SH-SY5Y (cell line): ENCODE measurements around the gene PREP.

Experiments used
- GATA2 ChIP-seq: IDR thresholded peaks from 2 replicates; pipeline ENCODE4 v1.6.1; 2011; ENCODE audit warnings: mild to moderate bottlenecking, low read depth, low read length
- GATA3 ChIP-seq: IDR thresholded peaks from 2 replicates; pipeline ENCODE4 v1.6.1; 2011; ENCODE audit warnings: low read depth, mild to moderate bottlenecking, low read length, moderate library complexity

- TF ChIP-seq GATA3 = no peak
- no peak for TF ChIP-seq GATA2
These were observed 39.5 kb upstream of the PREP start for GRCh38 chr6:105442369-105442768.
